Activated CD4-positive, alpha-beta T cell treated with anti-CD3 and anti-CD28 coated beads, Interleukin-2, amount 10 ng/mL, durations not matched to agents 7 days and 5 days (primary cell): ENCODE results near the gene TGFBR3L. TPM values are rescaled to one million over a fixed set of nuclear protein-coding genes. Genes with fewer than 3 reads are reported as not detected.
A peak's percentile ranks its signal among the peaks of the same experiment; 100 is the strongest.
"Not testable (repeated sequence)": the region's sequence is repeated elsewhere in the genome, so short reads cannot be mapped to it uniquely, and the experiment has no call there.

Source experiments
- CTCF ChIA-PET: fragments of 350-600 bp; sonication (Branson Sonifier 250); formaldehyde crosslinking; loops from one replicate; lab custom pipeline; 2021; ENCODE audit warnings: antibody characterized with exemption; lab: Charles Lee
- POLR2A ChIA-PET: fragments of 350-600 bp; sonication (Branson Sonifier 250); formaldehyde crosslinking; loops from one replicate; lab custom pipeline; 2021; ENCODE audit warnings: antibody characterized with exemption; lab: Charles Lee
- DNase-seq: peaks from one replicate; pipeline ENCODE4 v3.0.0-alpha.2; 2020
- H3K27ac Mint-ChIP-seq: one replicate; pipeline ENCODE4 v1.8.0; 2021; ENCODE audit warnings: mild to moderate bottlenecking, moderate library complexity, mixed read lengths
- H3K27me3 Mint-ChIP-seq: one replicate; pipeline ENCODE4 v1.8.0; 2021; ENCODE audit warnings: mixed read lengths
- H3K36me3 Mint-ChIP-seq: one replicate; pipeline ENCODE4 v1.8.0; 2021; ENCODE audit warnings: low read depth, mixed read lengths
- H3K4me1 Mint-ChIP-seq: one replicate; pipeline ENCODE4 v1.8.0; 2021; ENCODE audit warnings: mixed read lengths
- H3K4me3 Mint-ChIP-seq: one replicate; pipeline ENCODE4 v1.8.0; 2021; ENCODE audit warnings: mild to moderate bottlenecking, moderate library complexity, mixed read lengths
- H3K9me3 Mint-ChIP-seq: one replicate; pipeline ENCODE4 v1.8.0; 2021; ENCODE audit warnings: mixed read lengths
- total RNA-seq, 2 experiments: library from RNA; stranded (reverse); gene quantifications; one replicate each; pipeline ENCODE4 v1.2.3, GENCODE V29; 2021

Gene TGFBR3L
- total RNA-seq, 2 experiments from 2014 or later: 0.79 to 1.4 TPM

DNA sequence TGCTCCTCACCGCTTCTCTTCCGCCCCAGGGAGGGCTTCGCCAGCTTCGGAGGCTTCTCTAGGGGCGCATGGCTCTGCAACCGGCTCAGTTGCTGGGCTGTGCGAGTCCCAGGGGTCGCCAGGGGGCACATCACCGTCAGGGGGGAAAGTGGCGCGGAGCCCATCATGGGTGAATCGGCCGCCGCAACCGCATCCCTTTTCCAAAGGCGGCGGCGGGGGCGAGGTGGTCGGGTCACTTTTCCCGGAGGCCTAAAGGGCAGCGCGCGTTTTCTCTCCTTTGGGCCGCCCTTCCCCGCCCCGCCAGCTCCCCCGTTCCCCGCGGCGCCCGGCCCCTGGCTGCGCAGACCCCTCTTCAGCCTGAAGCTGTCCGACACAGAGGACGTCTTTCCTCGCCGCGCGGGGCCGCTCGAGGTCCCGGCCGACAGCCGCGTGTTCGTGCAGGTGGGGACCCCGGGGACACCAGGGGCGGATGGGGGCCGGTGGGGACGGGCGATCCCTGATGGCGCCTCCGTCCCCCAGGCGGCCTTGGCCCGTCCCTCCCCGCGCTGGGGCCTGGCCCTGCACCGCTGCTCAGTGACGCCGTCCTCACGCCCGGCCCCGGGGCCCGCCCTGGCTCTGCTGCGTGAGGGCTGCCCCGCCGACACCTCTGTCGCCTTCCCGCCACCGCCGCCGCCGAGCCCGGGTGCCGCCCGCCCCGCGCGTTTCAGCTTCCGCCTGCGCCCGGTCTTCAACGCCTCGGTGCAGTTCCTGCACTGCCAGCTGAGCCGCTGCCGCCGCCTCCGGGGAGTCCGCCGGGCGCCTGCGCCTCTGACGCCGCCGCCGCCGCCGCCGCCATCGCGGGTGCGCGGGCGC lies 1.7 kb downstream of the TGFBR3L start:
- Mint-ChIP-seq H3K36me3 (peaks cover 7% of the 10 kb centered on the region), H3K4me3 (peak overlapping the region; percentile 63), H3K27ac (no peak overlapping the region), H3K9me3 (no peaks in the 10 kb centered on the region), H3K27me3 (peaks cover 37% of the 10 kb centered on the region), H3K4me1 (peaks cover 27% of the 10 kb centered on the region)
- DNase-seq: peak; percentile 66
- ChIA-PET CTCF (interaction anchor here (0.6 to 2.2 kb wide), 5 partner anchors 13 to 1946 kb away, joined by 3 to 5 read pairs (median 4); partner anchors contain the start of gene MAP2K7), POLR2A (interaction anchor here (0.6 kb wide), 1 partner anchor 1333 kb away, joined by 4 read pairs; no protein-coding TSS in a partner anchor)

DNA sequence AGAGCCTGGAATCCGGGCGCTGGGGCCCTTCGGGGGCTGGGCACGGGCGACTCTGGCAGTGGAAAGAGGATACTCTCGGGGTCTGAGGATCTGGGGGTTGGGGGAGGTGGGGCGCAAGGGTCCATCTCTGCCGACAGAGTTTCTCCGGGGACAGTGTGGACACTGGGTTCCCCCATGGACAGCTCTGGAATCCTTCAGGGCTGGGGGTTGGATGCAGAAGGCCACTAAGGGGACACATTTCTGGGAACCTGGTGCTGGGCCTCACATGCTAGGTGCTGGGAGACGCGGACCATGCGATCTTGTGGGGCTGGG lies 2.3 kb downstream of the TGFBR3L start:
- no peak overlapping the region for H3K27ac Mint-ChIP-seq
- H3K4me3 Mint-ChIP-seq: peak overlapping the region; percentile 63
- no peak for DNase-seq
- peaks cover 37% of the 10 kb centered on the region for H3K27me3 Mint-ChIP-seq
- CTCF ChIA-PET: interaction anchor here (0.6 to 2.2 kb wide), 6 partner anchors 9 to 1946 kb away, joined by 3 to 10 read pairs (median 5); partner anchors contain the start of genes LRRC8E and MAP2K7
- H3K36me3 Mint-ChIP-seq: peaks cover 6% of the 10 kb centered on the region
- POLR2A ChIA-PET: no interaction called here
- no peaks in the 10 kb centered on the region for H3K9me3 Mint-ChIP-seq
- peaks cover 33% of the 10 kb centered on the region for H3K4me1 Mint-ChIP-seq

DNA sequence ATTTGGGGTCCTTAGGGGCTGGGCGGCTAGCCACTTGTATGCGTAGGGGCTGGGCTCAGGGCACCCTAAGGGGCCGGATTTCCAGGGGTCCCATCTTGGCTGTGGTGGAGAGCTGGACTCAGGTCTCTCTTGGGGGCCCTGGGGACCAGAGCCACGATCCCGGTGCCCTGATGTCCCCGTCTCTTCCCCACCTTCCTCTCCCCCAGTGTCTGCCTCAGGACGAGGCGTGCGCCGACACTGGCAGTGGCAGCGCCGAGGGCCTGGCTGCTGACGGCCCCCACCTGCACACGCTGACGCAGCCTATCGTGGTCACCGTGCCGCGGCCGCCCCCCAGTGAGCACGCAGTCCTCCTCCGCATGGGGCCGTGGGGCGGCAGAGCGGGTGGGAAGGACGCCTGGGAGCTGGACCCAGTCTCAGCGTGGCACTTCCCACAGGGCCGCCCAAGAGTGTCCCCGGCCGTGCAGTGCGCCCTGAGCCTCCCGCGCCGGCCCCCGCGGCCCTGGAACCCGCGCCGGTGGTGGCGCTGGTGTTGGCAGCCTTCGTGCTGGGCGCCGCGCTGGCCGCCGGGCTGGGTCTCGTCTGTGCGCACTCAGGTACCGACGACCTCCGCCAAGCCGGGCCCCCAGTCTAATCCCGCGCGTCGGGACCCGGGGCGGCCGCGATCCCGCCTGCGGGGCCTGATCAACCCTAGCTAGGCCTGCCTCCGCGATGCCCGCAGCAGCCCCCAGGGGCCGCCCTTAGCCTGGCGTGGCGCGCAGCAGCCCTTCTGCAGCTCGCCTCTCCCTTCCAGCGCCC lies 2.8 kb downstream of the TGFBR3L start:
- peaks cover 36% of the 10 kb centered on the region for H3K4me1 Mint-ChIP-seq
- DNase-seq: peak; percentile 51
- no peaks in the 10 kb centered on the region for H3K9me3 Mint-ChIP-seq
- H3K27ac Mint-ChIP-seq: no peak overlapping the region
- ChIA-PET POLR2A (no interaction called here), CTCF (interaction anchor here (0.6 to 3.3 kb wide), 15 partner anchors 9 to 1945 kb away, joined by 3 to 12 read pairs (median 4); partner anchors contain the start of genes LRRC8E, MAP2K7, TIMM44 and TRAPPC5)
- peaks cover 8% of the 10 kb centered on the region for H3K36me3 Mint-ChIP-seq
- H3K4me3 Mint-ChIP-seq: peak overlapping the region; percentile 63
- peaks cover 37% of the 10 kb centered on the region for H3K27me3 Mint-ChIP-seq

DNA sequence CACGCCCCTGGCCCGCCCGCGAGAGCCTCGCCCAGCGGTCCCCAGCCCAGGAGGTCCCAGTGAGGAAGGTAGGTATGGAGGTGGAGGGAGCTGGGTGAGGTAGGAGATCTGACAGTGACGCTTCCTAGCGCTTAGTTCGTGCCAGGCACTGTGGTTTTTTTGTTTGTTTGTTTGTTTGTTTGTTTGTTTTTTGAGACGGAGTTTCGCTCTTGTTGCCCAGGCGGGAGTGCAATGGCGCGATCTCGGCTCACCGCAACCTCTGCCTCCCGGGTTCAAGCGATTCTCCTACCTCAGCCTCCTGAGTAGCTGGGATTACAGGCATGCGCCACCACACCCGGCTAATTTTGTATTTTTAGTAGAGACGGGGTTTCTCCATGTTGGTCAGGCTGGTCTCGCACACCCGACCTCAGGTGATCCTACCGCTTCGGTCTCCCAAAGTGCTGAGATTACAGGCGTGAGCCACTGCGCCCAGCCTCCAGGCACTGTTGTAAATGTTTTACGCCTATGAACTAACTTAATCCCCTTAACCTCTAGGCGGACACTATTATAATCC lies 3.5 kb downstream of the TGFBR3L start:
- POLR2A ChIA-PET, H3K36me3 Mint-ChIP-seq, H3K27ac Mint-ChIP-seq, DNase-seq, H3K9me3 Mint-ChIP-seq: not testable (repeated sequence)
- CTCF ChIA-PET: interaction anchor here (0.6 to 3.3 kb wide), 14 partner anchors 10 to 663 kb away, joined by 3 to 12 read pairs (median 4); partner anchors contain the start of genes LRRC8E, MAP2K7, TIMM44 and TRAPPC5
- peaks cover 37% of the 10 kb centered on the region for H3K27me3 Mint-ChIP-seq
- peaks cover 36% of the 10 kb centered on the region for H3K4me1 Mint-ChIP-seq
- H3K4me3 Mint-ChIP-seq: peak overlapping the region; percentile 44

DNA sequence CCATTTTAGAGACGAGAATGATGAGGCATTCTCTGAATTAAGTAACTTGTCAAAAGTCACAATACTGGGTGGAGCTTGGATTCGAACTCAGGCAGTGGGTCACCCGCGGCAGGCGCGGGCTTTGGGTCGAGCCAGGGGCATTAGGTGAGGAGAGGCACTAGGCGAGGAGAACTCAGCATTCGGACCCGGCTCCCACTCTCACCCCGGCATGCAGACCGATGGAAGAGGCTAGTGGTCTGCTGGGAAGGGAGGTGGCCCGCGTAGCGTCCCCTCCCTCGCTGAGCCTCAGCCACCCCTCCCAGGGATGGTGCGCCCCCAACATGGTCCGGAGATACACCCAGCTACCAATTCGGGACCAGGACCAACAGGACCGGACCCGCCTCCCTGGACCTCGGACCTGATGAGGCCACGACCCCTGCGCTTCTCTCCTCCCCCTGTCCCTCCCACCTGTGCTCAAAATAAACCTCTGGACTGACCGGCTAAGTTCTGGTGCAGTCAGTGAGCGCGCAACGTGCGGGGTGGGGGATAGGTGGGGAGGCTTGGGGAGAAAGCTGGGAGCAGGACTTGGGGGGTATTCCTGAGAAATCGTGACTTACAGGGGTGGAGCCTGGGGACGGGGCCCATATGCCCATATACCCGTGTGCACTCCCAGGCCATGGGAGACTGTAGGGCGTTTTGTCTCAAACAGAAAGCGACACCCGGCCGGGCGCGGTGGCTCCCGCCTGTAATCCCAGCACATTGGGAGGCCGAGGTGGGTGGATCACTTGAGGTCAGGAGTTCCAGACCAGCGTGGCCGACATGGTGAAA lies 4.2 kb downstream of the TGFBR3L start:
- Mint-ChIP-seq H3K9me3 (no peaks in the 10 kb centered on the region), H3K4me1 (peaks cover 36% of the 10 kb centered on the region), H3K36me3 (peaks cover 8% of the 10 kb centered on the region), H3K27me3 (peaks cover 37% of the 10 kb centered on the region), H3K4me3 (peak overlapping the region; percentile 19), H3K27ac (no peak overlapping the region)
- ChIA-PET CTCF (interaction anchor here (0.6 to 3.3 kb wide), 11 partner anchors 9 to 662 kb away, joined by 3 to 19 read pairs (median 10); partner anchors contain the start of genes LRRC8E, MAP2K7, TIMM44 and TRAPPC5), POLR2A (no interaction called here)
- DNase-seq: no peak

DNA sequence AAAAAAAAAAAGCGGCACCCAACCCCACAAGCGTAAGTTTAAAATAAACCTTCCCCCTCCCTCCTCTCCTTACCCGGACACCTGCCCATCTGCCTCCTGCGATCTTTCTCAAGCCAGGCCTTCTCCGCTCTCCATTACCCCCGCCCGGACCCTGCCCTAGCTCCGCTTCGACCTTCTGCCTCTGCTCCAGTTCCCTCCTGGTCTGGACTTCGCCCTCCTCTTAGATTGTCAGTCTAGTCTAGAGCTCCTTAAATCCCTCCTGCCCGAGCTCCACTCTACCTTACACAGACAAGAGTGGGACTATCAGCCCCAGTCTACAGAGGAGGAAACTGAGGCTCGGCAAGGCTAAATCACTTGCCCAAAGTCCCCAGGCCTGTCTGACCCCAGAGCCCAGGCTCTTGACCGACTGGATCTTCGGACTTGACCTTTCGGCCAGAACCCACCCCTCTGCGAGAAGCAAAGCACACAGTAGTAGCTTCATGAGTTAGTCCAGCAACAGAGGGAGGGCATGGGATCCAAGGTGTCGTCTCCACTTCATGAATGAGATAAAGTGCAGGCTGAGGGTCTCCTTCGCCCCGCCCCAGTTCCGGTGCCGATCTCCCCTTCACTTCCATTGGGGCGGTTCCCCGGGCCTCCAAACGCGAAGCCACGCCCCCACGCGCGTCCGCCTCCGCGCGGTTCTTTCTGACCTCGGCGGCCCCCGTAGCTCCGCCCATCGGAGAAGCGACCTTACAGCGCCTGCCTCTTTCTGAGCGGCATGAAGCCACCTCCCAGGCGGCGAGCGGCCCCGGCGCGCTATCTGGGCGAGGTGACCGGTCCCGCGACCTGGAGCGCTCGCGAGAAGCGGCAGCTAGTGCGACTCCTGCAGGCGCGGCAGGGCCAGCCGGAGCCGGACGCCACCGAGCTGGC lies 5.2 kb downstream of the TGFBR3L start, which contains the start of gene SNAPC2:
SNAPC2 (plus strand) TSS at position 729 of the 909 bp plus-strand sequence; CDS start at position 758, 29 bp downstream.
- H3K9me3 Mint-ChIP-seq: no peaks in the 10 kb centered on the region
- H3K4me1 Mint-ChIP-seq: peaks cover 38% of the 10 kb centered on the region
- peak within 1 kb of the TSS; percentile 87 for H3K4me3 Mint-ChIP-seq
- CTCF ChIA-PET: interaction anchor here (1.1 to 3.3 kb wide), 8 partner anchors 9 to 239 kb away, joined by 3 to 19 read pairs (median 9); partner anchors contain the start of genes MAP2K7, TIMM44 and TRAPPC5
- POLR2A ChIA-PET: interaction anchor here (1.0 to 1.4 kb wide), 2 partner anchors 9 to 24 kb away, joined by 3 read pairs; partner anchors contain the start of gene TIMM44
- peaks cover 8% of the 10 kb centered on the region for H3K36me3 Mint-ChIP-seq
- peaks cover 35% of the 10 kb centered on the region for H3K27me3 Mint-ChIP-seq
- H3K27ac Mint-ChIP-seq: peak within 1 kb of the TSS; percentile 94
- peak; percentile 97 for DNase-seq

DNA sequence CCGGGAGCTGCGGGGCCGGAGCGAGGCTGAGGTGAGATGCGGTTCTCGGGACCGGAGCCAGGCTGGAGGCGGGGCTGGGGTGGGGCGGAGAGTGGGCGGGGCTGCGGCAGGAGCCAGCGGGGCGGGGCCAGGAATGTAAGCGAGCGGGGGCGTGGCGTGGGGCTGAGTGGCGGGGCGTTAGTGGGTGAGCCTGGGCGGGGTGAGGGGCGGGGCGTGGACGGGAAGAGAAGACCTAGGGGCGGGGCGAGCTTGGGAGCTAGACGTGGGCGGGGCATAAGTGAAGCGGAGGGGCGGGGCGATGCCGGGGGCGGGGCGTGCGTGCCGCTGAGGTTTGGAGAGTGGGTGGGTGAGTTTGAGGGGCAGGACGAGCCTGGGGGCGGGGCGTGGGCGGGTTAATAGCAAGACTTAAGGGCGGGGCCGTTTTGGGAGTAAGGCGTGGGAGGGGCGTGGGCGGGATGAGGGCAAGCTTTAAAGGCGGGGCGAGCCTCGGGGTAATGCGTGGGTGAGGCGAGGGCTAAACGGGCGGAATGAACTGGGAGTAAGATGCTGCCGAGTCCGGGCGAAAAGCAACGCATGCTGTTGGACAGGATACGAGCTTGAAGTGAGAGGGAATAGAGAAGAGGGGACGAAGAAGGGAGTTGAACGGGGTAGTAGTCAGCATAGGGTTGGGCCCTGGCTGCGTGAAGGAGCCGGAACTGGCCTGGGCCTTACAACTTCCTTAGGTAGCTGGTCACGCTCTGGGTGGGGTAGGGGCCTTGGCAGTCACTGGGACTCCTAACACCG lies 6.1 kb downstream of the TGFBR3L start:
- Mint-ChIP-seq H3K4me3 (peak overlapping the region; percentile 87), H3K27ac (peak overlapping the region; percentile 94), H3K27me3 (peaks cover 27% of the 10 kb centered on the region), H3K4me1 (peaks cover 37% of the 10 kb centered on the region), H3K9me3 (no peaks in the 10 kb centered on the region), H3K36me3 (peaks cover 8% of the 10 kb centered on the region)
- CTCF ChIA-PET: interaction anchor here (1.1 to 3.3 kb wide), 8 partner anchors 9 to 240 kb away, joined by 3 to 19 read pairs (median 9); partner anchors contain the start of genes MAP2K7, TIMM44 and TRAPPC5
- POLR2A ChIA-PET: interaction anchor here (1.0 to 1.4 kb wide), 2 partner anchors 9 to 23 kb away, joined by 3 read pairs; partner anchors contain the start of gene TIMM44
- DNase-seq: peak; percentile 99

DNA sequence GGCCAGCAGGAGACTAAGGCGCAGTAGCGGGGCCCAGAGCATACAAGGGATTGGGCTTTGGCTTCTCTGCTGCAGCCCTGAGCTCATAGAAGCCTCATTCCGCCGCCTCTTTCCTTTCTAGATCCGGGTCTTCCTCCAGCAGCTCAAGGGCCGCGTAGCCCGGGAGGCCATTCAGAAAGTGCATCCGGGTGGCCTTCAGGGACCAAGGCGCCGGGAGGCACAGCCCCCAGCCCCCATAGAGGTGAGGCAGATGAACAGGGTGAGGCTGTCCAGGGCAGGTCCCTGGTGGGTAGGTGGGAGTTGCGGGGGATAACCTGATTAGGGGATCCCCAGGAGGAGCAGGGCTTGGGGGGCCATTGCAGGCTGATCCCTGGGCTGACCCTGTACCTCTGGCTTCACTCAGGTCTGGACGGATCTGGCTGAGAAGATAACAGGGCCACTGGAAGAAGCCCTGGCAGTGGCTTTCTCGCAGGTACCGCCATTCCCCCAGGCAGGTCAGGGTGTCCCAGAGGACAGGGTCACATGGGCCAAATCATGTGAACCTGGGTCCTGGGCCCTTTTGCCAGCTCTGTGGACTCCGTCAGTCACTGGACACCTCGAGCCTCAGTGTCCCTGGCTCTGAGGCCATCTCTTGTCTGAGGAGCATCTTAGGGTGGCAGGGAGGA lies 6.8 kb downstream of the TGFBR3L start:
- H3K36me3 Mint-ChIP-seq: peaks cover 8% of the 10 kb centered on the region
- peak overlapping the region; percentile 94 for H3K27ac Mint-ChIP-seq
- H3K27me3 Mint-ChIP-seq: peaks cover 23% of the 10 kb centered on the region
- no peak for DNase-seq
- ChIA-PET CTCF (interaction anchor here (1.1 to 2.8 kb wide), 5 partner anchors 18 to 52 kb away, joined by 3 to 19 read pairs (median 13); partner anchors contain the start of genes MAP2K7 and TIMM44), POLR2A (interaction anchor here (1.0 to 1.4 kb wide), 2 partner anchors 8 to 22 kb away, joined by 3 read pairs; partner anchors contain the start of gene TIMM44)
- no peaks in the 10 kb centered on the region for H3K9me3 Mint-ChIP-seq
- H3K4me3 Mint-ChIP-seq: peak overlapping the region; percentile 87
- peaks cover 40% of the 10 kb centered on the region for H3K4me1 Mint-ChIP-seq

DNA sequence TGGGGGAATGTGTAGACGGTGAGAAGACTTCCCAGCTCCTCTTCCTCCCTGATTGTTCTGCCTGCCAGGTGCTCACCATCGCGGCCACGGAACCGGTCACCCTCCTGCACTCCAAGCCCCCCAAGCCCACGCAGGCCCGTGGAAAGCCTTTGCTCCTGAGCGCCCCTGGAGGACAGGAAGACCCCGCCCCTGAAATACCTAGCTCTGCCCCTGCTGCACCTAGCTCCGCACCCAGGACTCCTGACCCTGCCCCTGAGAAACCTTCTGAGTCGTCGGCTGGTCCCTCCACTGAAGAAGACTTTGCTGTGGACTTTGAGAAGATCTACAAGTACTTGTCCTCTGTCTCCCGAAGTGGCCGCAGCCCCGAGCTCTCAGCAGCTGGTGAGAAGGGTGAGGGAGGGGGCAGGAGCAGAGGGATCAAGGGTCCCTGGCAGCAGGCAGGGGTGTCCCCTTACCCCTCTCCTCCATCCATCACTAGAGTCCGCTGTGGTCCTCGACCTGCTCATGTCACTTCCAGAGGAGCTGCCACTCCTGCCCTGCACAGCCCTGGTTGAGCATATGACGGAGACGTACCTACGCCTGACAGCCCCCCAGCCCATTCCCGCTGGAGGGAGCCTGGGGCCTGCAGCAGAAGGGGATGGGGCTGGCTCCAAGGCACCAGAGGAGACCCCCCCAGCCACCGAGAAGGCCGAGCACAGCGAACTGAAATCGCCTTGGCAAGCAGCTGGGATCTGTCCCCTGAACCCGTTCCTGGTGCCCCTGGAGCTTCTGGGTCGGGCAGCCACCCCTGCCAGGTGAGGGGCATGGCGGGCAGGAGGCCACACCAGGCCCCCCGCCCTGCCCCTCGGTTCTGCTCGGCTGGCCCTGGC lies 7.6 kb downstream of the TGFBR3L start:
- H3K27me3 Mint-ChIP-seq: peaks cover 19% of the 10 kb centered on the region

More for the DNA sequence above, 7.6 kb downstream of the TGFBR3L start:
- ChIA-PET POLR2A (no interaction called here), CTCF (interaction anchor here (1.5 to 2.8 kb wide), 2 partner anchors 22 to 53 kb away, joined by 5 to 13 read pairs; partner anchors contain the start of gene TIMM44)
- H3K9me3 Mint-ChIP-seq: no peaks in the 10 kb centered on the region
- H3K4me1 Mint-ChIP-seq: peaks cover 37% of the 10 kb centered on the region
- H3K4me3 Mint-ChIP-seq: peak overlapping the region; percentile 30
- H3K27ac Mint-ChIP-seq: no peak overlapping the region
- no peak for DNase-seq
- H3K36me3 Mint-ChIP-seq: peaks cover 8% of the 10 kb centered on the region
